ENCODE data around the gene NTM. TPM values are rescaled to one million over a fixed set of nuclear protein-coding genes. Genes with fewer than 3 reads are reported as not detected.

The NTM gene
- total and polyA plus RNA-seq, 2 donors (not counting 3 experiments of a cell fraction or from before 2014, with no cell fraction given) = 1.00 to 1.1 TPM

GRCh38 chr11:131470216-131470925 is 100.0 kb downstream of the NTM start:
- DNase-seq (ENCODE audit: low read depth, low spot score) (no peak), FAIRE-seq (no peak)
- intact Hi-C loops (cut with micrococcal nuclease) = no loop called here
- Histone ChIP-seq H3K36me3 (ENCODE audit: control insufficient read depth in 2 of 2, extremely low read depth in 1 of 2, insufficient read depth in 2 of 2, low read length in 2 of 2) (no peaks in the 10 kb centered on the region), H3K9ac (replicated peaks; ENCODE audit: extremely low read depth, insufficient read depth, low read length) (no peak overlapping the region), H3K4me3 (replicated peaks in 1 of 3; ENCODE audit: insufficient read depth in 1 of 3, low read depth in 1 of 3, low read length in 3 of 3) (no peak overlapping the region), H3K4me2 (ENCODE audit: insufficient read depth, low read length) (no peak overlapping the region), H3K27me3 (ENCODE audit: control insufficient read depth in 2 of 2, insufficient read depth in 2 of 2, low read length in 2 of 2) (no peaks in the 10 kb centered on the region), H3K27ac (ENCODE audit: insufficient read depth, low read depth, low read length) (no peak overlapping the region), H3K9me1 (replicated peaks; ENCODE audit: control insufficient read depth, extremely low read depth, insufficient read depth, low read length) (no peaks in the 10 kb centered on the region), H2AFZ (ENCODE audit: low read depth, low read length) (no peak overlapping the region), H3K9me3 (replicated peaks; ENCODE audit: control insufficient read depth, insufficient read depth, low read length) (no peaks in the 10 kb centered on the region), H3K4me1 (ENCODE audit: control insufficient read depth, extremely low read depth, insufficient read depth, low read length) (no peaks in the 10 kb centered on the region), H4K20me1 (replicated peaks; ENCODE audit: control insufficient read depth, extremely low read depth, insufficient read depth, low read length) (no peaks in the 10 kb centered on the region), H3K79me2 (ENCODE audit: control insufficient read depth, insufficient read depth, low read length) (no peaks in the 10 kb centered on the region)
- no TSS peak for BruUV-seq (replicated peaks)
- no peak for TF ChIP-seq GATA2 (IDR thresholded peaks at IDR 0.05; ENCODE audit: insufficient read depth, insufficient read length, low read depth, low read length)
- TF ChIP-seq FOS (IDR thresholded peaks at IDR 0.05; ENCODE audit: borderline replicate concordance, insufficient read depth, low read length) = no peak
- no peak for TF ChIP-seq JUN (IDR thresholded peaks at IDR 0.05; ENCODE audit: borderline replicate concordance, insufficient read depth, insufficient read length, low read depth)
- TF ChIP-seq CTCF (IDR thresholded peaks at IDR 0.05; ENCODE audit: extremely low read depth in 1 of 2, insufficient read depth in 1 of 2, low read depth in 1 of 2, low read length in 2 of 2) = no peak
- no peak for TF ChIP-seq EZH2 (IDR thresholded peaks at IDR 0.05; ENCODE audit: borderline replicate concordance, low read depth, low read length, severe bottlenecking)
- TF ChIP-seq MYC (IDR thresholded peaks at IDR 0.05; ENCODE audit: low read depth, low read length) = no peak
- no peak for TF ChIP-seq POLR2A (IDR thresholded peaks at IDR 0.05; ENCODE audit: low read depth, low read length)
- no peak for TF ChIP-seq POLR2AphosphoS5 (IDR thresholded peaks at IDR 0.05; ENCODE audit: insufficient read depth, low read depth, low read length)
- TF ChIP-seq MAX (IDR thresholded peaks at IDR 0.05; ENCODE audit: insufficient read depth, insufficient read length) = no peak
- dilution Hi-C loops (cut with MboI; ENCODE audit: extremely low pct_ligation_motif_present, low sequenced_read_pairs) = no loop called here
- CTCF ChIA-PET = no interaction called here
- POLR2A ChIA-PET = no interaction called here

Data from endothelial cell of umbilical vein (primary cell).